ENCODE measurements around the gene GRAMD1A. TPM values are rescaled to one million over a fixed set of nuclear protein-coding genes. Genes with fewer than 3 reads are reported as not detected.

GRAMD1A gene
- total RNA-seq, 1 experiment from 2014 or later = 62.7 TPM

- TF ChIP-seq EZH2 (IDR thresholded peaks at IDR 0.05; ENCODE audit: low read depth) = no peak
- TF ChIP-seq CTCF (conservative IDR thresholded peaks at IDR 0.05) = no peak
- H3K36me3 ChIP-seq (ENCODE audit: low read depth) = no peaks in the 10 kb centered on the region
- H3K27me3 ChIP-seq (ENCODE audit: insufficient read depth, low read depth) = peaks cover 5% of the 10 kb centered on the region; the same call in 1 of the 2 replicates
- no peak overlapping the region for H3K4me2 ChIP-seq
- no peaks in the 10 kb centered on the region for H3K9me3 ChIP-seq (ENCODE audit: insufficient read depth, low read depth)
- no peaks in the 10 kb centered on the region for H3K9me2 ChIP-seq (ENCODE audit: insufficient read depth)
- POLR2A ChIA-PET (ENCODE audit: unreplicated experiment) = no interaction called here
- intact Hi-C loops (cut with micrococcal nuclease; ENCODE audit: unreplicated experiment) = no loop called here
- CTCF ChIA-PET = interaction anchor here (0.5 kb wide), 1 partner anchor 15 kb away, joined by 4 read pairs; no protein-coding TSS in a partner anchor
- no peaks in the 10 kb centered on the region; the same call in 1 of the 2 replicates for H3F3A ChIP-seq (ENCODE audit: insufficient read depth, low read depth)
- BruUV-seq (replicated peaks) = no TSS peak
- no peak overlapping the region for H3K4me3 ChIP-seq
- H4K20me1 ChIP-seq (ENCODE audit: insufficient read depth) = no peaks in the 10 kb centered on the region
- 0 out of 2 replicates have a peak, but pooled peaks cover 2% of the 10 kb centered on the region for H3K4me1 ChIP-seq (replicated peaks; ENCODE audit: insufficient read depth)
- DNase-seq = no peak
- H3K27ac ChIP-seq = no peak overlapping the region
- no peaks in the 10 kb centered on the region for H3K79me2 ChIP-seq (ENCODE audit: low read depth)
- no peak overlapping the region for H2AFZ ChIP-seq
These were observed 74.5 kb downstream of the GRAMD1A start for GRCh38 chr19:35074426-35075201.

DNA sequence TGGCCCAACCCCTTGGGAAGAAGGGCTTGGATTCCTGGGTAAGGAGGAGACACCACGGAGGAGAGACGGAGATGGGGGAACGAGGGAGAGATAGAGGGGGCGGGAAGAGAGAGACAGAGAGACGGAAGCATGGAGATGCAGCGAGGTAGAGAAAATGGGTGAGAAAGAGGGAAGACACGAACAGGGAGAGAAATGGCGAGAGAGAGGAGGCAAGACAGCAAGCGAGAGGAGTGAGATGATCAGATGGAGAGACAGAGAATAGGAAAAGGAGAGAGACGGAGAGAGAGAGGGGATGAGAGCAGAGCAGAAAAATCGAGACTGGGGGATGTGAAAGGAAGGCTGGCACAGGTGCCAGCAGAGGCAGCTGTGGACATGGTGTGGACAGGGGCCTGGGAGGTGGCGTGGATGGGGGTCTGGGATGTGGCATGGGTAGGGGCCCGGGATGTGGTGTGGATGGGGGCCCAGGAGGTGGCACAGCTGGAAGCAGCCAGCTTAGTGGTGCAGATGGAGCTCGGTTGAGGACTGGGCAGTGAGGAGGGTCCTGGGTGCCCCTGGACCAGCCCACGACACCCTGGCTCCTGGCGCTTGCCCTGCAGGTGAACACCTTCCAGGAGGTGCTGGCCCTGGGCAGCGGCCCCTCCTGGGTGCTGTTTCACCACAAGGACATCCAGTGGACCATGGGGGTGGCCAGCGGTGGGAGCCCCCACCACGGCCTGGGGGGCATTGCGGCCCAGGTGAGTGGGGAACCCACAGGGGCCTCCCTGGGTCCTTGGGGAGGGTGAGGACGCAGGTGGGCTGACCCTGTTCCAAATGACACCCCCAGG is 75.3 kb downstream of the GRAMD1A start:
- no peak overlapping the region for H3K4me3 ChIP-seq

More for the DNA sequence above, 75.3 kb downstream of the GRAMD1A start:
- Histone ChIP-seq H3K36me3 (ENCODE audit: low read depth) (no peaks in the 10 kb centered on the region), H2AFZ (no peak overlapping the region), H3K4me2 (no peak overlapping the region), H3K79me2 (ENCODE audit: low read depth) (no peaks in the 10 kb centered on the region), H3K9me2 (ENCODE audit: insufficient read depth) (no peaks in the 10 kb centered on the region), H3K4me1 (replicated peaks; ENCODE audit: insufficient read depth) (no peaks in the 10 kb centered on the region), H3F3A (ENCODE audit: insufficient read depth, low read depth) (no peaks in the 10 kb centered on the region), H3K27ac (no peak overlapping the region), H3K9me3 (ENCODE audit: insufficient read depth, low read depth) (no peaks in the 10 kb centered on the region), H4K20me1 (ENCODE audit: insufficient read depth) (no peaks in the 10 kb centered on the region), H3K27me3 (ENCODE audit: insufficient read depth, low read depth) (peaks cover 5% of the 10 kb centered on the region; the same call in 1 of the 2 replicates)
- TF ChIP-seq EZH2 (IDR thresholded peaks at IDR 0.05; ENCODE audit: low read depth) = no peak
- TF ChIP-seq CTCF (conservative IDR thresholded peaks at IDR 0.05) = no peak
- ChIA-PET CTCF (no interaction called here), POLR2A (ENCODE audit: unreplicated experiment) (interaction anchor here (0.7 kb wide), 1 partner anchor 142 kb away, joined by 4 read pairs; no protein-coding TSS in a partner anchor)
- BruUV-seq (replicated peaks) = no TSS peak
- intact Hi-C loops (cut with micrococcal nuclease; ENCODE audit: unreplicated experiment) = no loop called here
- no peak for DNase-seq

Data from PC-9 (cell line).